K562 (cell line): ENCODE data around the gene CCL16. TPM values are rescaled to one million over a fixed set of nuclear protein-coding genes. Genes with fewer than 3 reads are reported as not detected.
"Not testable (repeated sequence)": the region's sequence is repeated elsewhere in the genome, so short reads cannot be mapped to it uniquely, and the experiment has no call there.

Experiments
- ATAC-seq: fragments of 200-7000 bp; cut with Tn5 transposase; 3 replicates; pipeline ENCODE4 v1.9.1; 2020; ENCODE audit warnings: moderate library complexity
- BruUV-seq: library from RNA; stranded (reverse); fragments of 400-500 nt; replicated peaks from 2 replicates; lab custom pipeline; 2021; lab: Mats Ljungman, UMichigan
- CTCF ChIA-PET: fragments of 300-600 bp; formaldehyde crosslinking; extraction: SDS; loops from one replicate; lab custom pipeline; 2021; ENCODE audit warnings: low intra/inter-chr PET ratio; lab: Yijun Ruan, JAX
- POLR2A ChIA-PET: fragments of 300-600, 350-650 bp; sonication (Branson Sonifier 250); formaldehyde crosslinking; extraction: SDS; loops from one replicate; lab custom pipeline; 2021; ENCODE audit warnings: antibody characterized with exemption, inconsistent platforms; lab: Yijun Ruan, JAX
- DNase-seq, 4 experiments: peaks; one replicate each; pipeline versions ENCODE4 v3.0.0 to v3.0.0-alpha.2; 2011 to 2018; ENCODE audit warnings: low spot score in 3 of 4, mixed read lengths in 3 of 4; ENCODE audit errors: extremely low read depth in 1 of 4
- FAIRE-seq: peaks from 2 replicates; lab custom pipeline; 2011; peaks lifted over from hg19 to GRCh38; lab: Jason Lieb, UNC
- H2AFZ ChIP-seq: 2 replicates; pipeline ENCODE4 v1.6.0; 2011; ENCODE audit warnings: low read depth, low read length, control low read depth, inconsistent platforms
- H3K27ac ChIP-seq: fragments of 200-600 bp; 3 replicates; pipeline ENCODE4 v1.8.0; 2011; ENCODE audit warnings: low read depth, mild to moderate bottlenecking, control low read depth, inconsistent platforms, low read length, moderate library complexity, mixed read lengths; ENCODE audit errors: extremely low read depth
- H3K27me3 ChIP-seq, 2 experiments: fragments of 300-600 bp in 1 of 2; 2 replicates in 1 of 2; 3 replicates in 1 of 2; pipeline versions ENCODE4 v1.6.0 to v1.8.0; 2011; ENCODE audit warnings: inconsistent platforms in 2 of 2, low read length in 2 of 2, mild to moderate bottlenecking in 1 of 2, mixed read lengths in 1 of 2, moderate library complexity in 1 of 2; ENCODE audit not compliant: control insufficient read depth in 2 of 2, insufficient read depth in 2 of 2
- H3K36me3 ChIP-seq: fragments of 300-600 bp; 3 replicates; pipeline ENCODE4 v1.8.0; 2011; ENCODE audit warnings: mild to moderate bottlenecking, low read length, inconsistent platforms; ENCODE audit not compliant: control insufficient read depth, insufficient read depth
- H3K4me1 ChIP-seq, 2 experiments: fragments of 200-600 bp in 1 of 2; replicated peaks in 1 of 2; 2 replicates in 1 of 2; 3 replicates in 1 of 2; pipeline versions ENCODE4 v1.5.1 to v1.8.0; 2011; ENCODE audit warnings: inconsistent platforms in 2 of 2, low read length in 2 of 2, mild to moderate bottlenecking in 1 of 2, mixed read lengths in 1 of 2, moderate library complexity in 1 of 2; ENCODE audit not compliant: control insufficient read depth in 2 of 2, insufficient read depth in 2 of 2
- H3K4me2 ChIP-seq: 2 replicates; pipeline ENCODE4 v1.6.1; 2011; ENCODE audit warnings: low read length, control low read depth, inconsistent platforms, mixed read lengths; ENCODE audit not compliant: insufficient read depth
- H3K4me3 ChIP-seq: fragments of 200-600 bp; sonication (generic), shearing (Covaris generic); 2 replicates; pipeline ENCODE4 v1.5.1; 2016; ENCODE audit warnings: control low read depth, inconsistent platforms
- H3K79me2 ChIP-seq: fragments of 200-600 bp; 3 replicates; pipeline ENCODE4 v1.8.0; 2011; ENCODE audit warnings: low read length, inconsistent platforms; ENCODE audit not compliant: control insufficient read depth, insufficient read depth
- H3K9ac ChIP-seq, 2 experiments: 2 replicates each; pipeline versions ENCODE4 v1.6.0 to v1.6.1; 2011; ENCODE audit warnings: low read depth in 2 of 2, low read length in 2 of 2, control low read depth in 1 of 2, inconsistent platforms in 1 of 2, mild to moderate bottlenecking in 1 of 2, mixed read lengths in 1 of 2; ENCODE audit not compliant: insufficient read depth in 1 of 2
- H3K9me1 ChIP-seq: one replicate; pipeline ENCODE4 v1.6.0; 2011; ENCODE audit warnings: inconsistent platforms, mild to moderate bottlenecking, low read length, moderate library complexity; ENCODE audit not compliant: control insufficient read depth, insufficient read depth
- H3K9me3 ChIP-seq: replicated peaks from 2 replicates; pipeline ENCODE4 v1.5.1; 2011; ENCODE audit warnings: low read depth, low read length, inconsistent platforms; ENCODE audit not compliant: control insufficient read depth, insufficient read depth
- H4K20me1 ChIP-seq: replicated peaks from 2 replicates; pipeline ENCODE4 v1.6.1; 2011; ENCODE audit warnings: low read length, inconsistent platforms, mixed read lengths; ENCODE audit not compliant: control insufficient read depth, insufficient read depth
- ARID2 ChIP-seq: fragments of 450-650 bp; IDR thresholded peaks from 2 replicates; pipeline ENCODE4 v1.6.1; 2017; ENCODE audit warnings: antibody characterized with exemption, mild to moderate bottlenecking
- CBX5 ChIP-seq: IDR thresholded peaks from 2 replicates; pipeline ENCODE4 v1.6.1; 2014; ENCODE audit warnings: low read depth, borderline replicate concordance
- GTF2F1 ChIP-seq: IDR thresholded peaks from 2 replicates; pipeline ENCODE4 v1.6.1; 2011; ENCODE audit warnings: low read depth, low read length, improper control_type of control experiment
- MAX ChIP-seq: sonication (generic); formaldehyde crosslinking; IDR thresholded peaks from 2 replicates; pipeline ENCODE4 v1.9.0; 2022; ENCODE audit warnings: mild to moderate bottlenecking, missing genetic modification reagents
- POLR2AphosphoS5 ChIP-seq: IDR thresholded peaks from 2 replicates; pipeline ENCODE4 v1.6.1; 2011; ENCODE audit warnings: mild to moderate bottlenecking, low read depth, low read length, moderate library complexity; ENCODE audit not compliant: control insufficient read depth, insufficient read depth
- PRDM10 ChIP-seq: fragments of 450-650 bp; IDR thresholded peaks from 2 replicates; pipeline ENCODE4 v1.6.1; 2018; ENCODE audit not compliant: partially characterized antibody
- SIX5 ChIP-seq, 2 experiments: IDR thresholded peaks; 2 replicates each; pipeline ENCODE4 v1.6.1; 2011; ENCODE audit warnings: low read length in 2 of 2, borderline replicate concordance in 1 of 2, low read depth in 1 of 2, mild to moderate bottlenecking in 1 of 2, moderate library complexity in 1 of 2; ENCODE audit not compliant: insufficient read depth in 1 of 2
- SMAD4 ChIP-seq: fragments of 250-450 bp; sonication (Bioruptor Pico); conservative IDR thresholded peaks from 2 replicates; pipeline ENCODE4 v1.8.0; 2021; ENCODE audit warnings: inconsistent platforms, mild to moderate bottlenecking, moderate library complexity
- SREBF1 ChIP-seq: fragments of 150-350 bp; IDR thresholded peaks from 2 replicates; pipeline ENCODE4 v1.6.1; 2014; ENCODE audit warnings: antibody characterized with exemption, low read depth, low read length, borderline replicate concordance
- WGBS: fragments of 100-300 bp; shearing (Covaris generic); methylation state at CpG from one replicate; pipeline ENCODE4 v1.1.6; 2016; ENCODE audit warnings: low coverage, mixed read lengths; ENCODE audit not compliant: insufficient coverage; ENCODE audit errors: missing lambda C conversion rate; 5-methylcytosine and 5-hydroxymethylcytosine counted together
- in situ Hi-C: fragments of 300-500 bp; cut with MboI; formaldehyde crosslinking; loops from 4 replicates; pipeline ENCODE4 v1.15.0; 2018; ENCODE audit warnings: inconsistent platforms, mixed read lengths
- intact Hi-C: fragments of 100-400 bp; cut with micrococcal nuclease; formaldehyde crosslinking; loops from 2 replicates; pipeline ENCODE4 v1.14.2; 2022
- polyA plus RNA-seq, 8 experiments: library from polyadenylated mRNA; depleted of rRNA in 4 of 8; stranded (reverse) in 5 of 8; unstranded in 3 of 8; fragments of >200 nt; fragmentation: Nextera tagmentation in 2 of 8; fragmentation: Illumina TruSeq in 1 of 8; extraction: Ambion mirVana in 2 of 8; extraction: Trizol in 1 of 8; gene quantifications; 2 replicates each; pipeline versions ENCODE4 v1.2.1 to v1.2.3, GENCODE V29; 2011 to 2014; ENCODE audit warnings: inconsistent platforms in 1 of 8, missing spikeins in 1 of 8
- total RNA-seq, 7 experiments: library from RNA; depleted of rRNA in 6 of 7; stranded (reverse); fragments of >200 nt in 6 of 7; fragmentation: Illumina TruSeq in 2 of 7; extraction: Trizol in 2 of 7; gene quantifications; 2 replicates each; pipeline versions ENCODE4 v1.2.1 to v1.2.3, GENCODE V29; 2011 to 2021; ENCODE audit warnings: low replicate concordance in 1 of 7

Gene CCL16
- total and polyA plus RNA-seq, 9 of the 15 experiments (the other 6 are each of a cell fraction or from before 2014, with no cell fraction given): not detected

- TF ChIP-seq SREBF1: no peak
- TF ChIP-seq SMAD4 (CRISPR knock-in tag): peak; percentile 50; the same call in 1 of the 2 replicates
- TF ChIP-seq GTF2F1: no peak
- TF ChIP-seq POLR2AphosphoS5: peak; percentile 63; the same call in 1 of the 2 replicates
- TF ChIP-seq SIX5 (IDR thresholded peaks at IDR 0.05; ENCODE audit: borderline replicate concordance in 1 of 2, insufficient read depth in 1 of 2, low read depth in 1 of 2, low read length in 2 of 2): no peak
- TF ChIP-seq ARID2: no peak
- no peak for TF ChIP-seq MAX
- no peak for TF ChIP-seq CBX5
- TF ChIP-seq, all 486 proteins: peak for 36
Observed at GRCh38 chr17:35942588-35943186, 38.6 kb downstream of the CCL16 start (continued).

- H3K9me1 ChIP-seq, POLR2A ChIA-PET, H2AFZ ChIP-seq, BruUV-seq, FAIRE-seq, ATAC-seq, CTCF ChIA-PET, DNase-seq, H3K79me2 ChIP-seq, H3K27me3 ChIP-seq, H3K4me2 ChIP-seq, in situ Hi-C loops, H3K9ac ChIP-seq, H3K27ac ChIP-seq, H3K36me3 ChIP-seq, H3K9me3 ChIP-seq, intact Hi-C loops, H3K4me3 ChIP-seq, H4K20me1 ChIP-seq: not testable (repeated sequence)
- TF ChIP-seq PRDM10: peak; percentile 67
- H3K4me1 ChIP-seq: peaks cover 1 to 18% of the 10 kb centered on the region in 2 experiments; a peak in 3 of 5 replicates
- WGBS: 80% methylated on average over 3 of the region's 3 CpGs
Observed at GRCh38 chr17:35938492-35938891, 42.8 kb downstream of the CCL16 start.
